ENCODE results near the gene DOCK8. TPM values are rescaled to one million over a fixed set of nuclear protein-coding genes. Genes with fewer than 3 reads are reported as not detected.

The DOCK8 gene
- total RNA-seq, 2 donors from 2014 or later, result 5.2 to 9.5 TPM

- H3K4me3 ChIP-seq, result no peak overlapping the region
- H3K27ac ChIP-seq, result no peak overlapping the region
- no peaks in the 10 kb centered on the region for H3K36me3 ChIP-seq
- H3K27me3 ChIP-seq, result no peaks in the 10 kb centered on the region
- no peaks in the 10 kb centered on the region for H3K4me1 ChIP-seq
- TF ChIP-seq CTCF (IDR thresholded peaks at IDR 0.05), result no peak
- no peak for DNase-seq (ENCODE audit: low spot score)
- H3K9me3 ChIP-seq, result no peaks in the 10 kb centered on the region
These were observed 273.8 kb downstream of the DOCK8 start for GRCh38 chr9:488448-488847.

- H3K9me3 ChIP-seq, result no peaks in the 10 kb centered on the region
These were observed 274.8 kb downstream of the DOCK8 start for GRCh38 chr9:489198-490197.

GRCh38 chr9:494764-495163 is 280.1 kb downstream of the DOCK8 start:
- Histone ChIP-seq H3K27me3 (no peaks in the 10 kb centered on the region), H3K36me3 (no peaks in the 10 kb centered on the region), H3K27ac (no peak overlapping the region), H3K4me1 (no peaks in the 10 kb centered on the region), H3K9me3 (no peaks in the 10 kb centered on the region), H3K4me3 (no peak overlapping the region)
- no peak for DNase-seq (ENCODE audit: low spot score)
- no peak for TF ChIP-seq CTCF (IDR thresholded peaks at IDR 0.05)

More at GRCh38 chr9:489198-490197, 274.8 kb downstream of the DOCK8 start:
- no peak overlapping the region for H3K27ac ChIP-seq
- no peaks in the 10 kb centered on the region for H3K4me1 ChIP-seq
- H3K4me3 ChIP-seq, result no peak overlapping the region
- no peaks in the 10 kb centered on the region for H3K36me3 ChIP-seq
- no peak for DNase-seq (ENCODE audit: low spot score)
- no peaks in the 10 kb centered on the region for H3K27me3 ChIP-seq
- TF ChIP-seq CTCF (IDR thresholded peaks at IDR 0.05), result no peak

- H3K27me3 ChIP-seq, result no peaks in the 10 kb centered on the region
- no peak overlapping the region for H3K27ac ChIP-seq
- no peak overlapping the region for H3K4me3 ChIP-seq
- H3K4me1 ChIP-seq, result no peaks in the 10 kb centered on the region
- H3K36me3 ChIP-seq, result no peaks in the 10 kb centered on the region
- DNase-seq (ENCODE audit: low spot score), result no peak
- H3K9me3 ChIP-seq, result no peaks in the 10 kb centered on the region
- no peak for TF ChIP-seq CTCF (IDR thresholded peaks at IDR 0.05)
These were observed 281.1 kb downstream of the DOCK8 start for GRCh38 chr9:495739-496138.

- no peak for DNase-seq (ENCODE audit: low spot score)
- Histone ChIP-seq H3K27ac (peak overlapping the region; percentile 88 to 94), H3K36me3 (no peaks in the 10 kb centered on the region), H3K4me1 (peaks cover 0 to 19% of the 10 kb centered on the region in 2 donors), H3K9me3 (no peaks in the 10 kb centered on the region), H3K27me3 (no peaks in the 10 kb centered on the region), H3K4me3 (peak overlapping the region; percentile 70 to 79)
- TF ChIP-seq CTCF (IDR thresholded peaks at IDR 0.05), result no peak
These were observed 288.7 kb downstream of the DOCK8 start for GRCh38 chr9:503326-503725.

Data from right atrium auricular region (tissue), 2 donors.